GM12874 (cell line): ENCODE results near the gene KIAA1328.

Experiments used
- CTCF ChIP-seq: IDR thresholded peaks from 2 replicates; pipeline ENCODE4 v1.5.1; 2011; ENCODE audit warnings: low read depth, mild to moderate bottlenecking, control low read depth, low read length, moderate library complexity; ENCODE audit not compliant: insufficient read depth

KIAA1328 gene

GRCh38 chr18:36813824-36814223 lies 15.1 kb upstream of the KIAA1328 start:
- TF ChIP-seq CTCF: no peak

- no peak for TF ChIP-seq CTCF
Measured at GRCh38 chr18:36814994-36815393, 13.9 kb upstream of the KIAA1328 start.

- no peak for TF ChIP-seq CTCF
Measured at GRCh38 chr18:36817039-36817438, 11.9 kb upstream of the KIAA1328 start.

GRCh38 chr18:36818652-36819051 lies 10.3 kb upstream of the KIAA1328 start:
- TF ChIP-seq CTCF: no peak

GRCh38 chr18:36819621-36820020 lies 9.3 kb upstream of the KIAA1328 start:
- no peak for TF ChIP-seq CTCF

- TF ChIP-seq CTCF: no peak
Measured at GRCh38 chr18:36821681-36822080, 7.2 kb upstream of the KIAA1328 start.

- no peak for TF ChIP-seq CTCF
Measured at GRCh38 chr18:36825526-36825925, 3.4 kb upstream of the KIAA1328 start.

GRCh38 chr18:36826556-36826955 lies 2.4 kb upstream of the KIAA1328 start:
- TF ChIP-seq CTCF: no peak
